Panc1 (cell line): ENCODE data around the gene GRK3.

Source experiments
- CTCF ChIP-seq: fragments of 450-650 bp; IDR thresholded peaks from 2 replicates; pipeline ENCODE4 v1.5.1; 2017; ENCODE audit warnings: mild to moderate bottlenecking
- POLR2AphosphoS5 ChIP-seq: IDR thresholded peaks from 2 replicates; pipeline ENCODE4 v1.6.1; 2012; ENCODE audit warnings: mild to moderate bottlenecking, low read depth, low read length, moderate library complexity
- REST ChIP-seq, 2 experiments: IDR thresholded peaks; 2 replicates each; pipeline ENCODE4 v1.6.1; 2011 to 2012; ENCODE audit warnings: low read depth in 2 of 2, control low read depth in 1 of 2, low read length in 1 of 2, mild to moderate bottlenecking in 1 of 2, moderate library complexity in 1 of 2; ENCODE audit not compliant: insufficient read depth in 1 of 2
- SIN3A ChIP-seq: IDR thresholded peaks from 2 replicates; pipeline ENCODE4 v1.6.1; 2012; ENCODE audit warnings: low read depth, mild to moderate bottlenecking, low read length, moderate library complexity, borderline replicate concordance; ENCODE audit not compliant: insufficient read depth
- TCF7L2 ChIP-seq: IDR thresholded peaks from 2 replicates; pipeline ENCODE4 v1.6.1; 2011; ENCODE audit warnings: mild to moderate bottlenecking, low read depth, low read length, inconsistent platforms

- TF ChIP-seq CTCF (no peak), SIN3A (no peak), REST (IDR thresholded peaks at IDR 0.05; ENCODE audit: insufficient read depth in 1 of 2, low read depth in 2 of 2, low read length in 1 of 2) (no peak), POLR2AphosphoS5 (no peak), TCF7L2 (no peak)
Measured at GRCh38 chr22:25747245-25747944, 182.9 kb downstream of the GRK3 start.
